Endothelial cell of umbilical vein (primary cell): ENCODE measurements around the gene FCSK. TPM values are rescaled to one million over a fixed set of nuclear protein-coding genes. Genes with fewer than 3 reads are reported as not detected.

ENCODE experiments used
- BruUV-seq: library from RNA; stranded (reverse); fragments of 400-500 nt; replicated peaks from 2 replicates; lab custom pipeline; 2021; lab: Mats Ljungman, UMichigan
- CTCF ChIA-PET: fragments of 300-600, 350-600 bp; sonication (Branson Sonifier 250); formaldehyde crosslinking; loops from one replicate; lab custom pipeline; 2021; ENCODE audit warnings: antibody characterized with exemption, inconsistent platforms; lab: Charles Lee
- POLR2A ChIA-PET: fragments of 300-600, 350-600 bp; sonication (Branson Sonifier 250); formaldehyde crosslinking; loops from one replicate; lab custom pipeline; 2021; ENCODE audit warnings: antibody characterized with exemption, inconsistent platforms; lab: Charles Lee
- DNase-seq: peaks from one replicate; pipeline ENCODE4 v3.0.0-alpha.2; 2011; ENCODE audit warnings: low read depth, low spot score
- FAIRE-seq: peaks from 2 replicates; lab custom pipeline; 2011; peaks lifted over from hg19 to GRCh38; lab: Jason Lieb, UNC
- H2AFZ ChIP-seq: 2 replicates; pipeline ENCODE4 v1.6.0; 2012; ENCODE audit warnings: low read depth, low read length, control low read depth, inconsistent platforms
- H3K27ac ChIP-seq: 2 replicates; pipeline ENCODE4 v1.5.1; 2011; ENCODE audit warnings: low read depth, mild to moderate bottlenecking, control low read depth, low read length, moderate library complexity; ENCODE audit not compliant: insufficient read depth
- H3K27me3 ChIP-seq, 2 experiments: 2 replicates each; pipeline versions ENCODE4 v1.6.0 to v1.6.1; 2011; ENCODE audit warnings: low read length in 2 of 2, mixed read lengths in 1 of 2; ENCODE audit not compliant: control insufficient read depth in 2 of 2, insufficient read depth in 2 of 2
- H3K36me3 ChIP-seq, 2 experiments: 2 replicates in 1 of 2; 3 replicates in 1 of 2; pipeline ENCODE4 v1.5.1; 2011; ENCODE audit warnings: low read length in 2 of 2, mild to moderate bottlenecking in 1 of 2, moderate library complexity in 1 of 2; ENCODE audit not compliant: control insufficient read depth in 2 of 2, insufficient read depth in 2 of 2; ENCODE audit errors: extremely low read depth in 1 of 2
- H3K4me1 ChIP-seq: 3 replicates; pipeline ENCODE4 v1.5.1; 2011; ENCODE audit warnings: mild to moderate bottlenecking, low read length; ENCODE audit not compliant: control insufficient read depth, insufficient read depth; ENCODE audit errors: extremely low read depth
- H3K4me2 ChIP-seq: 2 replicates; pipeline ENCODE4 v1.6.1; 2011; ENCODE audit warnings: low read length, control low read depth, mixed read lengths; ENCODE audit not compliant: insufficient read depth
- H3K4me3 ChIP-seq, 3 experiments: fragments of 200-600 bp in 1 of 3; sonication (generic), shearing (Covaris generic) in 1 of 3; replicated peaks in 1 of 3; 2 replicates each; pipeline ENCODE4 v1.5.1; 2011 to 2016; ENCODE audit warnings: control low read depth in 3 of 3, low read length in 3 of 3, mild to moderate bottlenecking in 2 of 3, inconsistent platforms in 1 of 3, low read depth in 1 of 3, moderate library complexity in 1 of 3; ENCODE audit not compliant: insufficient read depth in 1 of 3
- H3K79me2 ChIP-seq: 2 replicates; pipeline ENCODE4 v1.6.0; 2012; ENCODE audit warnings: low read length, inconsistent platforms; ENCODE audit not compliant: control insufficient read depth, insufficient read depth
- H3K9ac ChIP-seq: replicated peaks from 2 replicates; pipeline ENCODE3; 2011; ENCODE audit warnings: low read length, control low read depth; ENCODE audit not compliant: insufficient read depth; ENCODE audit errors: extremely low read depth
- H3K9me1 ChIP-seq: replicated peaks from 3 replicates; pipeline ENCODE4 v1.6.0; 2011; ENCODE audit warnings: mild to moderate bottlenecking, low read length; ENCODE audit not compliant: control insufficient read depth, insufficient read depth; ENCODE audit errors: extremely low read depth
- H3K9me3 ChIP-seq: replicated peaks from 2 replicates; pipeline ENCODE4 v1.5.1; 2012; ENCODE audit warnings: low read length, inconsistent platforms; ENCODE audit not compliant: control insufficient read depth, insufficient read depth
- H4K20me1 ChIP-seq: replicated peaks from 2 replicates; pipeline ENCODE3; 2011; ENCODE audit warnings: mild to moderate bottlenecking, low read length; ENCODE audit not compliant: control insufficient read depth, insufficient read depth; ENCODE audit errors: extremely low read depth
- CTCF ChIP-seq, 2 donors: IDR thresholded peaks; 1 replicate in 1 of 2; 2 replicates in 1 of 2; pipeline ENCODE4 v1.5.1; 2011; ENCODE audit warnings: low read length in 2 of 2, mild to moderate bottlenecking in 2 of 2, moderate library complexity in 2 of 2, control low read depth in 1 of 2, inconsistent platforms in 1 of 2, low read depth in 1 of 2; ENCODE audit not compliant: insufficient read depth in 1 of 2; ENCODE audit errors: extremely low read depth in 1 of 2
- EZH2 ChIP-seq: IDR thresholded peaks from 2 replicates; pipeline ENCODE4 v1.6.1; 2012; ENCODE audit warnings: borderline replicate concordance, low read depth, mild to moderate bottlenecking, moderate library complexity, low read length, inconsistent platforms; ENCODE audit not compliant: severe bottlenecking
- FOS ChIP-seq: IDR thresholded peaks from 2 replicates; pipeline ENCODE4 v1.6.1; 2011; ENCODE audit warnings: mild to moderate bottlenecking, low read length, moderate library complexity, borderline replicate concordance; ENCODE audit not compliant: insufficient read depth
- GATA2 ChIP-seq: IDR thresholded peaks from 2 replicates; pipeline ENCODE4 v1.7.0; 2011; ENCODE audit warnings: low read depth, mild to moderate bottlenecking, moderate library complexity, mixed read lengths, low read length; ENCODE audit not compliant: insufficient read length, insufficient read depth
- JUN ChIP-seq: IDR thresholded peaks from 2 replicates; pipeline ENCODE4 v1.6.1; 2011; ENCODE audit warnings: borderline replicate concordance, low read depth; ENCODE audit not compliant: insufficient read length, insufficient read depth
- MAX ChIP-seq: IDR thresholded peaks from 2 replicates; pipeline ENCODE4 v1.6.1; 2011; ENCODE audit not compliant: insufficient read depth, insufficient read length
- MYC ChIP-seq: IDR thresholded peaks from one replicate; pipeline ENCODE4 v1.6.1; 2011; ENCODE audit warnings: mild to moderate bottlenecking, low read depth, low read length
- POLR2A ChIP-seq: IDR thresholded peaks from 2 replicates; pipeline ENCODE4 v1.6.1; 2012; ENCODE audit warnings: low read depth, mild to moderate bottlenecking, control low read depth, low read length
- POLR2AphosphoS5 ChIP-seq: IDR thresholded peaks from 2 replicates; pipeline ENCODE4 v1.6.1; 2012; ENCODE audit warnings: low read depth, mild to moderate bottlenecking, control low read depth, low read length, moderate library complexity; ENCODE audit not compliant: insufficient read depth
- dilution Hi-C: fragments of 300-500 bp; cut with MboI; formaldehyde crosslinking; loops from one replicate; pipeline ENCODE4 v1.15.0; 2019; ENCODE audit warnings: low sequenced_read_pairs; ENCODE audit not compliant: extremely low pct_ligation_motif_present
- intact Hi-C: fragments of 100-400 bp; cut with micrococcal nuclease; formaldehyde crosslinking; loops from one replicate; pipeline ENCODE4 v1.10.0; 2022
- polyA plus RNA-seq, 4 experiments: library from polyadenylated mRNA; depleted of rRNA in 3 of 4; stranded (reverse) in 3 of 4; unstranded in 1 of 4; fragments of >200 nt; gene quantifications; 2 replicates each; pipeline versions ENCODE4 v1.2.1 to v1.2.3, GENCODE V29; 2011 to 2012; ENCODE audit warnings: missing spikeins in 1 of 4
- total RNA-seq: library from RNA; stranded (reverse); gene quantifications from 2 replicates; pipeline ENCODE4 v1.2.3, GENCODE V29; 2021

FCSK gene
- total and polyA plus RNA-seq, 2 donors (not counting 3 experiments of a cell fraction or from before 2014, with no cell fraction given) = 12.4 to 18.0 TPM

- H3K79me2 ChIP-seq = peaks cover 24% of the 10 kb centered on the region
- H2AFZ ChIP-seq = peak overlapping the region; percentile 98
- CTCF ChIA-PET = interaction anchor here (1.3 to 2.0 kb wide), 2 partner anchors 9 to 44 kb away, joined by 3 to 8 read pairs; no protein-coding TSS in a partner anchor
- H3K27me3 ChIP-seq = no peaks in the 10 kb centered on the region
- H3K36me3 ChIP-seq = no peaks in the 10 kb centered on the region
- no peak for TF ChIP-seq JUN
- no peak for TF ChIP-seq POLR2A
- TF ChIP-seq EZH2 = no peak
- no peak for TF ChIP-seq GATA2
- TF ChIP-seq MYC = no peak
- TF ChIP-seq FOS = no peak
- no peak for TF ChIP-seq CTCF (IDR thresholded peaks at IDR 0.05; ENCODE audit: extremely low read depth in 1 of 2, insufficient read depth in 1 of 2, low read depth in 1 of 2, low read length in 2 of 2)
- no peak for TF ChIP-seq POLR2AphosphoS5
- no peak for TF ChIP-seq MAX
- no TSS peak for BruUV-seq
- DNase-seq (no peak), FAIRE-seq (no peak)
- POLR2A ChIA-PET = no interaction called here
- intact Hi-C loops = no loop called here
- H3K9me1 ChIP-seq = no peaks in the 10 kb centered on the region
- H3K4me2 ChIP-seq = peak overlapping the region; percentile 91
- H3K4me3 ChIP-seq = no peak overlapping the region
- peaks cover 25% of the 10 kb centered on the region for H3K4me1 ChIP-seq
- H4K20me1 ChIP-seq = no peaks in the 10 kb centered on the region
- dilution Hi-C loops = no loop called here
- H3K9ac ChIP-seq = no peak overlapping the region
- no peak overlapping the region for H3K27ac ChIP-seq
- no peaks in the 10 kb centered on the region for H3K9me3 ChIP-seq
Measured at GRCh38 chr16:70440009-70440692, 14.2 kb upstream of the FCSK start.
